ENCODE results near the gene TMEM82.

GRCh38 chr1:15700508-15700907, 41.8 kb upstream of the TMEM82 start:
- no peak for TF ChIP-seq CTCF (conservative IDR thresholded peaks at IDR 0.05; ENCODE audit: low read length)
- no peak for TF ChIP-seq EZH2phosphoT487 (IDR thresholded peaks at IDR 0.05; ENCODE audit: borderline replicate concordance, low read depth, low read length)
